Osteoblast (primary cell): ENCODE measurements around the gene PRKCB. TPM values are rescaled to one million over a fixed set of nuclear protein-coding genes. Genes with fewer than 3 reads are reported as not detected.
"Not testable (repeated sequence)": the region's sequence is repeated elsewhere in the genome, so short reads cannot be mapped to it uniquely, and the experiment has no call there.

ENCODE experiments used
- DNase-seq: peaks from one replicate; pipeline ENCODE4 v3.0.0; 2011; ENCODE audit warnings: low spot score, mixed read lengths; ENCODE audit not compliant: insufficient read length; ENCODE audit errors: missing footprints
- H2AFZ ChIP-seq: 2 replicates; pipeline ENCODE4 v1.6.0; 2011; ENCODE audit warnings: mild to moderate bottlenecking, low read length
- H3K27ac ChIP-seq: 2 replicates; pipeline ENCODE4 v1.5.1; 2011; ENCODE audit warnings: mild to moderate bottlenecking, low read depth, low read length, moderate library complexity
- H3K27me3 ChIP-seq: 2 replicates; pipeline ENCODE4 v1.6.0; 2012; ENCODE audit warnings: mild to moderate bottlenecking, control low read depth, inconsistent platforms, low read length, moderate library complexity; ENCODE audit not compliant: insufficient read depth
- H3K36me3 ChIP-seq: 2 replicates; pipeline ENCODE4 v1.5.1; 2011; ENCODE audit warnings: mild to moderate bottlenecking, low read length, control low read depth, moderate library complexity; ENCODE audit not compliant: insufficient read depth
- H3K4me1 ChIP-seq: 2 replicates; pipeline ENCODE4 v1.5.1; 2011; ENCODE audit warnings: mild to moderate bottlenecking, low read length, control low read depth, moderate library complexity; ENCODE audit not compliant: insufficient read depth
- H3K4me2 ChIP-seq: 2 replicates; pipeline ENCODE4 v1.6.0; 2011; ENCODE audit warnings: mild to moderate bottlenecking, low read length; ENCODE audit not compliant: insufficient read depth
- H3K4me3 ChIP-seq: fragments of 200-600 bp; sonication (generic); 3 replicates; pipeline ENCODE4 v1.5.1; 2012; ENCODE audit warnings: mild to moderate bottlenecking, low read length, inconsistent platforms; ENCODE audit not compliant: insufficient read depth
- H3K79me2 ChIP-seq: 2 replicates; pipeline ENCODE4 v1.6.0; 2012; ENCODE audit warnings: mild to moderate bottlenecking, low read length, control low read depth, inconsistent platforms; ENCODE audit not compliant: insufficient read depth
- H3K9me3 ChIP-seq: 2 replicates; pipeline ENCODE4 v1.5.1; 2011; ENCODE audit warnings: low read depth, low read length, control low read depth
- H4K20me1 ChIP-seq: 2 replicates; pipeline ENCODE4 v1.6.0; 2012; ENCODE audit warnings: mild to moderate bottlenecking, low read length, control low read depth; ENCODE audit not compliant: insufficient read depth
- total RNA-seq: library from RNA; depleted of rRNA; stranded (reverse); fragments of >200 nt; gene quantifications from 2 replicates; pipeline ENCODE4 v1.2.3, GENCODE V29; 2012
- TF ChIP-seq, protein P1 (sequence below): IDR thresholded peaks from 2 replicates; pipeline ENCODE4 v1.5.1; 2011; ENCODE audit warnings: mild to moderate bottlenecking, low read depth, low read length, moderate library complexity; ENCODE audit errors: extremely low read depth

PRKCB gene
- total RNA-seq, 1 donor: under 0.01 TPM

DNA sequence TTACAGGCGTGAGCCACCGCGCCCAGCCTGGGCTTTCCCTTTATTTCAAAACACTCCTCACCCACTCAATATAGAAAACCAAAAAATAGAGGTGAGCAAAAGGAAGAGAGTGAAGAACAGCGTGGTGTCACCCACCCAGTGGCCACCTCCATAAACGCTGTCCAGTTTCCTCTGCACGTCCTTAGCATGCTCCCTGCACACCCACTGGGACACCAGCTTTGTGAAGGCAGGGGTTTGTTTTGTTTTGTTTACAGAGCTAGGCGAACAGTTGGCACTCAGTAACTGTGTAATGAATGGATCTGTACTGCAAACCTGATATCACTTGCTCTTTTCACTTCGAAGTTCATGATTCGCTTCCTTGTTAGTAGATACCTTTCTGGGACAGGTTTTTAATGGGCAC is 73.0 kb downstream of the PRKCB start:
- no peak overlapping the region for H2AFZ ChIP-seq
- H3K9me3 ChIP-seq: no peaks in the 10 kb centered on the region
- no peak for DNase-seq
- H3K36me3 ChIP-seq: no peaks in the 10 kb centered on the region
- H3K27me3 ChIP-seq: no peaks in the 10 kb centered on the region
- H3K4me1 ChIP-seq: no peaks in the 10 kb centered on the region
- H3K27ac ChIP-seq: no peak overlapping the region
- H3K4me3 ChIP-seq: no peak overlapping the region
- no peaks in the 10 kb centered on the region for H3K79me2 ChIP-seq
- TF ChIP-seq, protein P1, sequence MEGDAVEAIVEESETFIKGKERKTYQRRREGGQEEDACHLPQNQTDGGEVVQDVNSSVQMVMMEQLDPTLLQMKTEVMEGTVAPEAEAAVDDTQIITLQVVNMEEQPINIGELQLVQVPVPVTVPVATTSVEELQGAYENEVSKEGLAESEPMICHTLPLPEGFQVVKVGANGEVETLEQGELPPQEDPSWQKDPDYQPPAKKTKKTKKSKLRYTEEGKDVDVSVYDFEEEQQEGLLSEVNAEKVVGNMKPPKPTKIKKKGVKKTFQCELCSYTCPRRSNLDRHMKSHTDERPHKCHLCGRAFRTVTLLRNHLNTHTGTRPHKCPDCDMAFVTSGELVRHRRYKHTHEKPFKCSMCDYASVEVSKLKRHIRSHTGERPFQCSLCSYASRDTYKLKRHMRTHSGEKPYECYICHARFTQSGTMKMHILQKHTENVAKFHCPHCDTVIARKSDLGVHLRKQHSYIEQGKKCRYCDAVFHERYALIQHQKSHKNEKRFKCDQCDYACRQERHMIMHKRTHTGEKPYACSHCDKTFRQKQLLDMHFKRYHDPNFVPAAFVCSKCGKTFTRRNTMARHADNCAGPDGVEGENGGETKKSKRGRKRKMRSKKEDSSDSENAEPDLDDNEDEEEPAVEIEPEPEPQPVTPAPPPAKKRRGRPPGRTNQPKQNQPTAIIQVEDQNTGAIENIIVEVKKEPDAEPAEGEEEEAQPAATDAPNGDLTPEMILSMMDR: no peak
- no peaks in the 10 kb centered on the region for H4K20me1 ChIP-seq
- no peak overlapping the region for H3K4me2 ChIP-seq

DNA sequence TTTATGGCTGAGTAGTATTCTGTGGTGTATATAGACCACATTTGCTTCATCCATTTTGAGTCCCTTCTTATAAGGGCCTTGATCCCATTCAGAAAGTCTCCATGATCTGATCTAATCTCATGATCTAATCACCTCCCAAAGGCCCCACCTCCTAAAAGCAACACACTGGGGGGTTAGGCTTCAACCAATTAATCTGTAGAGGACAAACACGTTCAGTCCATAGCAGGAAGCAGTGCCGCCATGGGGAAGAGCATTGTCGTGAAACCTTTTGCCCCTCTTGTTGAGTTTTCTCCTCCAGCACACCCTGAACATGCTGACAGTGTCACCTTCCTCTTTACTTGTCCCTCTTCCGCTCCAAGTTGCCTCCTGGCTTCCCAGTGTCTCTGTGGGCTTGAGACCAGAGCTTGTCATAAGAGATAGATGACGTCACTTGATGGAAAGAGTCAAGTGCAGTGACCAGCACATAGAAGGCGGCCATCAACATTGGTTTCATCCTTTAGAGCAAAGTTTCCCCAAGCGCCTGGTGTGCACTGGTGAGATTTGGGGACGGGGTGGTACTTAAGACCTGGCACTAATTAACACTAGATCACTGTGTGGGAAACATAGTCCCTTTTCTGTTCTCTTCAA is 74.1 kb downstream of the PRKCB start:
- H3K4me2 ChIP-seq: no peak overlapping the region
- TF ChIP-seq, protein P1: no peak

DNA sequence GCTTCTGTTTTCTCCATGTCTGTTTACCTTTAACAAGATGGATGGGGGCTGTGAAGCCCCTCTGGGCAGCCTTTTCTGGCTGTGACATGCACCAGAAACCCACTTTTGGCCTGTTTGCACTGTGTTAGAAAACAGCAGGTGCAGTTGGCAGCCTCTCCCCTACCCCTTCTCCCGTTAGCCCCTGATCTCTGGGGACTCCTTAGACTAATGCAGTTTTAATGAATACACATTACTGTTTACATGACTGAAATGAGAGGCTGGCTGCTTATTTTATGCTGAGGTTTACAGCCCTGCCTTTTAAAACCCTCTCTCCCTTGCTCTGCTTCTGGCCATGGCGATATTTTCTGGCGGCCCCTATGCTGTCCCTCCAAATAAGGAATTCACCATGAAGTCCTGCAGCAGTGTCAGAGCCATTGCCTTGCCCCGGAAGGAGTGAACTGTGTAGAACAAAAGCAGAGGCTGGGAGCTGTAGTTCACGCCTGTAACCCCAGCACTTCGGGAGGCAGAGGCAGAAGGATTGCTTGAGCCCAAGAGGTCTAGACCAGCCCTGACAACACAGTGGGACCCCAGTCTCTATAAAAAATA is 79.3 kb downstream of the PRKCB start:
- no peaks in the 10 kb centered on the region for H4K20me1 ChIP-seq
- H3K79me2 ChIP-seq: no peaks in the 10 kb centered on the region
- H3K4me1 ChIP-seq: no peaks in the 10 kb centered on the region
- H2AFZ ChIP-seq: no peak overlapping the region
- TF ChIP-seq, protein P1: no peak
- no peaks in the 10 kb centered on the region for H3K9me3 ChIP-seq
- H3K27ac ChIP-seq: no peak overlapping the region
- no peak for DNase-seq
- no peak overlapping the region for H3K4me3 ChIP-seq
- H3K4me2 ChIP-seq: no peak overlapping the region
- H3K36me3 ChIP-seq: no peaks in the 10 kb centered on the region
- no peaks in the 10 kb centered on the region for H3K27me3 ChIP-seq

More for the DNA sequence above, 74.1 kb downstream of the PRKCB start:
- no peak overlapping the region for H2AFZ ChIP-seq
- H3K4me3 ChIP-seq: no peak overlapping the region
- H3K36me3 ChIP-seq: no peaks in the 10 kb centered on the region
- no peaks in the 10 kb centered on the region for H3K27me3 ChIP-seq
- H3K27ac ChIP-seq: no peak overlapping the region
- no peaks in the 10 kb centered on the region for H3K9me3 ChIP-seq
- H3K79me2 ChIP-seq: no peaks in the 10 kb centered on the region
- DNase-seq: no peak
- H4K20me1 ChIP-seq: no peaks in the 10 kb centered on the region
- no peaks in the 10 kb centered on the region for H3K4me1 ChIP-seq

DNA sequence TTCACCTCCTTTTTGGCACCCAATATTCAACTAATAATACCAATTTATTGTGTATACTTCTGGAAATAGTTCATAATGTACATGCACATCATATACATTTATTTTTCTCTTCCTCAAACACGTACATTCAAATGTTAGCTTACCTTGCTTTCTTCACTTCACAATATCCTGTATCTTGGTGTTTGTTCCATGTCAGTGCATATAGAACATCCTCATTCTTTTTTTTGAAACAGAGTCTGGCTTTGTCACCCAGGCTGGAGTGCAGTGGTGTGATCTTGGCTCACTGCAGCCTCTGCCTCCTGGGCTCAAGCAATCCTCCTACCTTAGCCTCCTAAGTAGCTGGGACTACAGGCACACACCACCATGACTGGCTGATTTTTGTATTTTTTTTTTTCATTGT is 80.8 kb downstream of the PRKCB start:
- H3K79me2 ChIP-seq, H3K27ac ChIP-seq, DNase-seq, H2AFZ ChIP-seq, H3K36me3 ChIP-seq, H3K9me3 ChIP-seq, H3K4me3 ChIP-seq, H3K4me1 ChIP-seq, H3K4me2 ChIP-seq, H4K20me1 ChIP-seq, H3K27me3 ChIP-seq: not testable (repeated sequence)
